Measurements from ENCODE around the gene EHF.
"Not testable (repeated sequence)": the region's sequence is repeated elsewhere in the genome, so short reads cannot be mapped to it uniquely, and the experiment has no call there.

The EHF gene

DNA sequence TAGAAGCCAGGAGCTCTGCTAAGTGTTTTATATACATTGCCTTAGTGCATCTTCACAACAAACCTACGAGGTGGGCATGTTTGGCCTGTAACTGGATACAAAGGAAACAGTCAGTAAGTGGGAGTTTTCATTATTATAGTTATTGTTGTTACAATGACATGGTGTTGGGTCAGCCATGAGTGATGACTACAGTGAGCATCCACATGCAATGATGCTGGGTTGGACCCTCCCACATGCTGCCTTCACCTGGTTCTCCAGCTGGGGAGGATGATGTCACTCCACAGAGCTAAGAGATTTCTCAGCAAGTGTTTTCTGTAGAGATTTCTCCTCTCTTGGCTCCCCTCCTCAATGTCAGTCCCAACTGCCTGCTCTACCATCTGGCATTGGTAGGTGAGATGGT lies 59.3 kb downstream of the EHF start:
- Histone ChIP-seq H3K36me3 (no peaks in the 10 kb centered on the region), H3K27ac (no peak overlapping the region), H3K9me3 (no peaks in the 10 kb centered on the region), H3K4me1 (no peaks in the 10 kb centered on the region), H3K27me3 (no peaks in the 10 kb centered on the region), H3K4me3 (no peak overlapping the region)
- no peak for DNase-seq
- TF ChIP-seq, protein P1, sequence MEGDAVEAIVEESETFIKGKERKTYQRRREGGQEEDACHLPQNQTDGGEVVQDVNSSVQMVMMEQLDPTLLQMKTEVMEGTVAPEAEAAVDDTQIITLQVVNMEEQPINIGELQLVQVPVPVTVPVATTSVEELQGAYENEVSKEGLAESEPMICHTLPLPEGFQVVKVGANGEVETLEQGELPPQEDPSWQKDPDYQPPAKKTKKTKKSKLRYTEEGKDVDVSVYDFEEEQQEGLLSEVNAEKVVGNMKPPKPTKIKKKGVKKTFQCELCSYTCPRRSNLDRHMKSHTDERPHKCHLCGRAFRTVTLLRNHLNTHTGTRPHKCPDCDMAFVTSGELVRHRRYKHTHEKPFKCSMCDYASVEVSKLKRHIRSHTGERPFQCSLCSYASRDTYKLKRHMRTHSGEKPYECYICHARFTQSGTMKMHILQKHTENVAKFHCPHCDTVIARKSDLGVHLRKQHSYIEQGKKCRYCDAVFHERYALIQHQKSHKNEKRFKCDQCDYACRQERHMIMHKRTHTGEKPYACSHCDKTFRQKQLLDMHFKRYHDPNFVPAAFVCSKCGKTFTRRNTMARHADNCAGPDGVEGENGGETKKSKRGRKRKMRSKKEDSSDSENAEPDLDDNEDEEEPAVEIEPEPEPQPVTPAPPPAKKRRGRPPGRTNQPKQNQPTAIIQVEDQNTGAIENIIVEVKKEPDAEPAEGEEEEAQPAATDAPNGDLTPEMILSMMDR (IDR thresholded peaks at IDR 0.05), result no peak
- intact Hi-C loops (cut with DNase I; ENCODE audit: low total_unique reads), result no loop called here

DNA sequence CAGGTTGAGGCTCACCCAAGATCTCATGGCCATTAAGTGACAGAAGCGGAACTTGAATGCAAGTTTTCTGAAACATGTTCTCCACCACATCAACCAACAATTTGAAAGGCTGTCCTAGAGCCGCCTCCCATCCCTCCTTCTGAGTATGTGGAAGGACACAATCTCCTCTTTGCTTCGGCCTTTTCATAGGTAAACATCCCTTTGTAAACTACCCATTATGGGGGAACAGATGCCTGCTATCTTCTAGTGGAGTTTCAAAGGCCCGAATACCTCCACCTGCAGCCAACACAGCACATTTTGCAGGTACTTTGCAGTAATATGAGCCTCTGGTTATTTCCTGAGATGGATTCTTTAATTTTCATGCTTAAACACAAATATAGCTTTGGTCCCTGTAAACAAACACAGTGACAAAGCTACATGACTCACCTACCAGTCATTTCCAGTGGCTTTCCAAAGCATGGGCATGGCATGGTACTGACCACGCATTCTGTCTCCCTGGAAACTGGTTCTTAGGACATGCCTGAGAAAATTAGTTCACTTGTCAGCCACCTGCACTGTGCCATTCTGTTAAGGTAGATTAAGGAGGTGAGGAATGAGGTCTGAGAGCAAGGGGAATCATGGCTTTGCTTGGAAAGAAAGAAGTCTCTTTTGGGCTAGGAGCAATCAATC lies 60.2 kb downstream of the EHF start:
- Histone ChIP-seq H3K27ac (no peak overlapping the region), H3K27me3 (no peaks in the 10 kb centered on the region), H3K9me3 (no peaks in the 10 kb centered on the region), H3K36me3 (no peaks in the 10 kb centered on the region), H3K4me3 (no peak overlapping the region), H3K4me1 (no peaks in the 10 kb centered on the region)
- intact Hi-C loops (cut with DNase I; ENCODE audit: low total_unique reads), result no loop called here
- TF ChIP-seq, protein P1 (IDR thresholded peaks at IDR 0.05), result no peak
- no peak for DNase-seq

GRCh38 chr11:34682825-34683224 lies 61.9 kb downstream of the EHF start:
- Histone ChIP-seq H3K27ac (no peak overlapping the region), H3K36me3 (no peaks in the 10 kb centered on the region), H3K27me3 (no peaks in the 10 kb centered on the region), H3K4me3 (no peak overlapping the region), H3K9me3 (no peaks in the 10 kb centered on the region), H3K4me1 (no peaks in the 10 kb centered on the region)
- intact Hi-C loops (cut with DNase I; ENCODE audit: low total_unique reads), result no loop called here
- DNase-seq, result no peak
- TF ChIP-seq, protein P1 (IDR thresholded peaks at IDR 0.05), result no peak

DNA sequence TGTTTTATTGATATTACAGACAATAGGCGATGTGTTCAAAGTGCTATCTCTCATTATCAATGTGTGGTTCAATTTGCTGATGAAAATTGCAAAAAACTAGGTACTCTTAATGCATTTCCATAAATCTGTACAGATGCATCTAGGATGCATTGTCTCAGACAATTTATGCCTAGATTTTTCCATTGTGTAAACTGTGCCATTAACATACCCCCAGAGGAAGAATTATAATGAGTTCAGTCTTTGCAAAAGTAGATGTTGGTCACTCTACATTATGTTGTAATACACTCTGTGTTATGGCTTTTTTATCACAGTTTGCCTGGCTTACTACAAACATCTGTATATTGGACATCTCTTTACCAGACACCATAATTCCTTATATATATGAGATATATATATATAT lies 62.5 kb downstream of the EHF start:
- intact Hi-C loops (cut with DNase I; ENCODE audit: low total_unique reads), result no loop called here
- Histone ChIP-seq H3K27ac (no peak overlapping the region), H3K4me1 (no peaks in the 10 kb centered on the region), H3K4me3 (no peak overlapping the region), H3K27me3 (no peaks in the 10 kb centered on the region), H3K9me3 (no peaks in the 10 kb centered on the region), H3K36me3 (no peaks in the 10 kb centered on the region)
- TF ChIP-seq, protein P1 (IDR thresholded peaks at IDR 0.05), result no peak
- DNase-seq, result no peak

DNA sequence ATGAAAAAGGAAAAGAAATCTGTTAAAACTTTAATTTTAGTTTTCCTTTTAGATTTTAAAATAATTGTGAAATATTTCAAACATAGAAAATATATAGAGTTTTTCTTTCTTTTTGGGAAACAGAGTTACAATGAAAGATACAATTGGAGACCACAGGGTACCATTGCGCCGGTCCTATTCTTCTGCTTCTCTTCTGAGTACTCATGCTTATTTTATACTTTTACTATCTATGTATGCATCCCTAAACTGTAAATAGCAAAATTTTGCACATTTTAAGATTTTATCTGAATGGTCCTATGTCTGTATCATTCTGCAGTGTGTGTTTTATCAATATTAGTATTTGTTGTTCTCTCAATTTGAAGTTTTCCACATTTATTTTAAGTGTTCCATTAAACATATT lies 65.0 kb downstream of the EHF start:
- Histone ChIP-seq H3K9me3 (no peaks in the 10 kb centered on the region), H3K36me3 (no peaks in the 10 kb centered on the region), H3K4me3 (no peak overlapping the region), H3K4me1 (no peaks in the 10 kb centered on the region), H3K27ac (no peak overlapping the region), H3K27me3 (no peaks in the 10 kb centered on the region)
- DNase-seq, result no peak
- TF ChIP-seq, protein P1 (IDR thresholded peaks at IDR 0.05), result no peak
- intact Hi-C loops (cut with DNase I; ENCODE audit: low total_unique reads), result no loop called here

- H3K36me3 ChIP-seq; H3K27ac ChIP-seq; H3K27me3 ChIP-seq; H3K4me3 ChIP-seq; intact Hi-C loops (cut with DNase I; ENCODE audit: low total_unique reads); DNase-seq; H3K9me3 ChIP-seq; H3K4me1 ChIP-seq: not testable (repeated sequence)
Measured at GRCh38 chr11:34692299-34692698, 71.4 kb downstream of the EHF start.

All from tibial artery (tissue), 4 donors.